Hindlimb muscle (tissue), 1 donor: Measurements from ENCODE around the gene RCAN3. TPM values are rescaled to one million over a fixed set of nuclear protein-coding genes. Genes with fewer than 3 reads are reported as not detected.
A peak's percentile ranks its signal among the peaks of the same experiment; 100 is the strongest.
"Not testable (repeated sequence)": the region's sequence is repeated elsewhere in the genome, so short reads cannot be mapped to it uniquely, and the experiment has no call there.

Experiments used
- DNase-seq: peaks from one replicate; pipeline ENCODE4 v3.0.0-alpha.2; 2013
- polyA plus RNA-seq: library from polyadenylated mRNA; unstranded; fragments of 120-200 nt; gene quantifications from one replicate; pipeline ENCODE4 v1.2.1, GENCODE V29; 2013; ENCODE audit not compliant: insufficient read length

RCAN3 gene
- 1.5 TPM for polyA plus RNA-seq

DNA sequence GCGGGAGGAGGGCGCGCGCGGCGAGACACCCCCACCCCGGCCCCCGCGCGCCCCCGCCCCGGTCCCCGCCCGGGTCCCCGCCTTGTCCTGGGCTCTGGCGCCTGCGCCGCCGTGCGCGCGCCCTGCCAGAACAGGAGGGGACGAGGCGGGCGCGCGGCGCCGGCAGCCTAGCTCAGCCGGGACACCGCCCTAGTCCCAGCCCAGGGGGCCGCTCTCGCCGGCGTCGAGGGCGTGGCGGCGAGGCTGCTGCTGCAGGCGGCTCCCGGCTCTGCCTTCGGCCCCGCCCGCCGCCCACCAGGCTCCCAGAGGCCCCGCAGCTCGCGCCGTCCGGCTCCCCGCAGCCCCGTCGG is at the start of gene RCAN3:
Gene RCAN3, plus strand, starts transcription at position 128 of the 350 bp plus-strand sequence. CDS start 11,537 bp downstream, outside the sequence.
- DNase-seq, result peak; percentile 75

- no peak for DNase-seq
These were observed 49.6 kb upstream of the RCAN3 start for GRCh38 chr1:24452922-24453485.

GRCh38 chr1:24454673-24455072 is 48.0 kb upstream of the RCAN3 start:
- no peak for DNase-seq

- no peak for DNase-seq
These were observed 47.4 kb upstream of the RCAN3 start for GRCh38 chr1:24455272-24455671.

GRCh38 chr1:24457866-24458265 is 44.8 kb upstream of the RCAN3 start:
- DNase-seq, result no peak

DNA sequence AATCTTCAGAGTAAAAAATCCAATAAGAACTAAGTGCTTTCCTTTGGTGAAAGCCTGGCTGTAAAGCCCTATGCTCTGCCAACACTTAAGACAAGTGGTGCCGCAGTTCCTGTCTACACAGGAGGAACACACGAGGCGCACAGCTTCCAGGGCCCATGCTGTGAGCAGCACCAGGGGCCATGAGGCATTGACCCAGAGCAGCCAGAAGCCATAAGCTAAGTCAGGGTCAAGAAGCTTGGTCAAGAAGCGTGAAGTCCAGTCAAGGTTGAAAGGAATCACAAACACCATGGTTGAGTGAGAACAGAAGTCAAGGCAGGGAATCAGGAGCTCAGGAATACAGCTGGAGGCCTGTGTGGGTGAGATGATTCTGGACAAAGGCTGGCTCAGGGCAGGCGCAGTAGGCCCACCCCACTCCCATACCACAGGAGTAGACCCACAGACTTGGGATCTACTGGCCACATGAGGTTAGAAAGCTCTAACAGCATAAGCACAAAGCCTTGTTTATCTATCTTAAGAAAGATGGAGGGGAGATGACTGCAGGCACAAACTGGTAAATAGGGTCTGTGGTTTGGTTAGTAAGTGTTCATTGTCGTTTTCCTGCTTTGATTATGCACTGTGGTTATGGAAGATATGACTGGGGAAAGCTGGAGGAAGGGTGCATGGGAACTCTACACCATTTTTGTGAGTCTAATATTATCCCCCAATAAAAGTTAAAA is 42.9 kb upstream of the RCAN3 start:
- no peak for DNase-seq

- not testable (repeated sequence) for DNase-seq
These were observed 40.5 kb upstream of the RCAN3 start for GRCh38 chr1:24462128-24462527.

GRCh38 chr1:24463776-24464735 is 38.6 kb upstream of the RCAN3 start:
- DNase-seq, result no peak

DNA sequence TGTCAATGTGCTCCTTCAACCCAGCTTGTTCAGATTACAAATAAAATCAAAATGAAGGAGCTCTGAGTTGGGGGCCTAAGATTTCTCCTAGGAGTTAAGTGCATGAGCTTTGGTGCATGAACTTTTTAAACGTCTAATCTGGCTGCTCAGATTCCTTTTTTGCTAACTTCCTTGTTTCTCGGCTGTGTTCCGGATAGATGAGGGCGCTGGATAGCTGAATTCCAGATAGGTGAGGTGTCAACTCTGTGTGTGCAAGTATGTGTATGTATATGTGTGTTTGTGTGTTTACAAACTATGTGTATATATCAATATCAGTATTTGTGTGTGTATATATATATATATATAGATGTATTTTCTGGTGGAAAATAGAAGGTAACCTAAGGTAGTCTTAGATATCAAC is 37.5 kb upstream of the RCAN3 start:
- DNase-seq, result no peak

DNA sequence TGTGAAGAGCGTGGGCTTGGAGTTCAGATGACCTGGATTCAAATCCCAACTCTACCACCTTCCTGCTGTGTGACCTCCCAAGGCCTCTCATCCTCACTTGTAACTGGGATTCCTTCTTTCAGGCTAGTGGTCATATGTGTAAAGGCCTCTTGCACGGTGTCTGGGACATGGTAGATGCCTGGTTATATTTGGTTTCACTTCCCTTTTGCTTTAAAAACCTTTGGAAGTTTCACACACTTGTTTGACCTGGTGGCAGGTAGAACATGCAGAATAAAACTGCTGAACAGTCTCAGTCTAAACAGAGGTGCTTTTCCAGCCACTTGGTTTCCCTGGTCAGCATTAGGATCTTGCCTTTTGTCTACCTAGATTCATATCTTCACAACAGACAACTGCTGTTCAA is 37.0 kb upstream of the RCAN3 start:
- DNase-seq, result no peak

DNA sequence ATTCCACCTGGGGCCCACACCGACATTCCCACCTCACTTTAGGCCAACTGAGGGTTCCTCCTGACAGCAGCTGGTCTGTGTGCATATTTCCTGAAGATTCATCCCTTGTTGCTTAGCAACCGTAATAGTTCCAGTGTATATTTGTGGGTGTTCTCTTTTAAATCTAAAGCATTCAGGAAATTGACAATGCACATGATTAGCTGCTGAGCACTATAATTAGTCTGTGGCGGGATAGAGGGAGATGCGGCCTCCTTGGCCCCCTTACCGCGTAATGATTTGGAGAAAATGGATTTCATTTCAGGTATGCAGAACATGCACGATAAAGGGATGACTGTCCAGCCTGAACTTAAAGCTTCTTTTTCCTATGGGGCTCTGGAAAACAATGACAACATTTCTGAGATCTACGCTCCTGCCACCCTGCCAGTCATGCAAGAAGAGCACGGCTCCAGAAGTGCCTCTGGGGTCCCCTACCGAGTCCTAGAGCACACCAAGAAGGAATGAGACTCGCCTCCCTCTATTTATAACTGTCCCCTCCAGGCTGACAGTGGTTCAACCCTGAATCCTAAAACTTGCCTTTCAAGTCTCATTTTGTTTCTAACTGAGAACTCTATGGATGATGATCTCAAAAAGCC is 33.8 kb upstream of the RCAN3 start:
- no peak for DNase-seq

DNA sequence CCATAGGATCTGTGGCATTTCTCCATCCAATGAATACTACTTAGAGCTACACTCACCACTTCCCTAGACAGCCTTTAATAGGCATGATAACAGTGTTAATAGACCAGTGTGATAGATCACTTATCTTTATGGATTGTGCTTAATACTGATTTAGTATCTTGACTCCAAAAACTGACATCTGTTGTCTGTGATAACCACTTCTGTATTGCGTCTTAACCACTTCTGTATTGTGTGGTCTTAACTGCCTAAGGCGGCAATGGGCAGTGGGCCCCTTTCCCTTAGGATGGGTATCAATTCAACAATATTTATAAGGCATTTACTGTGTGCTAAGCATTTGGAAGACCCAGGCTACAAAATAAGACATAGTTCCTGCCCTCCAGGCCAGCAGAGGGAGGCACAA is 32.0 kb upstream of the RCAN3 start:
- DNase-seq, result no peak

DNA sequence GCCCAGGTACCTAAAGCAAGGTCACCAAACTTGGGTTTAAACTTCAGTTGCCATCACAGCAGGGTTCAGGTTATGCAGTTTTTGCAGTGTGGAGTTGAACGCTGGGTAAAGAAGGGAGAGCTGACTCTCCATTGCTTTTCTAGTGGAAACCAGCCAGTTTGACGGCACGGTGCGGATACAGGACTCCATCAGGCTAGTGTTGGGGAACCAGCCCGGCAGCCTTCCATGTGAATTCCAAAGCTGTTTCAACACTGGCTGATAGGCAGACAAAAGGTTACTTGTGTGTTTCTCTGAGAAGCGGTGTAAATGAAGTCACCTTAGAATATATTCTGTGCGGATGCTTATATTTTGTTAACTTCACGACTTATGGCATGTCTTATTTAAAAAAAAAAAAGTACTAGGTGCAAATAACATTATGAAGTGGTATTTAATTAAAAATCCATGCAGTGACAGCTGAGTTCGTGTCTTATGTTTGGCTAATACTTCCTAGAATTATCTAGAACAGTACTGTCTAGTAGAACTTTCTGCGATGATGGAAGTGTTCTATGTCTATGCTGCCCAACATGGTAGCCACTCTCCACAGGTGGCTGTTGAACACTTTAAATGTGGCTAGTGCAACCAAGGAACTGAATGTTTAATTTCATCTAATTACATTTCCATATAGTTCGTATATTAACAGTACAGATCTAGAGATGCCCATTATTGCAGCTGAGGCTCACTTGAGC is 29.9 kb upstream of the RCAN3 start:
- DNase-seq, result no peak

DNA sequence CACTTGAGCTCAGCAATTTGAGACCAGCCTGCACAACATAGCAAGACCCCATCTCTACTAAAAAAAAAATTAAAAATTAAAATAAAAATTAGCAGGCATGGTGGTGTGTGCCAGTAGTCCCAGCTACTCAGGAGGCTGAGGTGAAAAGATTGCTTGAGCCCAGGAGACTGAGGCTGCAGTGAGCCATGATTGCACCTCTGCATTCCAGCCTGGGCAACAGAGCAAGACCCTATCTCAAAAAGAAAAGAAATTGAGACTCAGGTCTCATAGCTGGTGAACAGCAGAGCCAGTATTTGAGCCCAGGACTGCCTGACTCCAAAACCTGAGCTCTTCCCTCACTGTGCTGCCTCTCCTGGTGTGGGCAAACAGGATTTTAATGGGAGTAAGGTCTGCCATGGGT is 28.4 kb upstream of the RCAN3 start:
- DNase-seq, result no peak

DNA sequence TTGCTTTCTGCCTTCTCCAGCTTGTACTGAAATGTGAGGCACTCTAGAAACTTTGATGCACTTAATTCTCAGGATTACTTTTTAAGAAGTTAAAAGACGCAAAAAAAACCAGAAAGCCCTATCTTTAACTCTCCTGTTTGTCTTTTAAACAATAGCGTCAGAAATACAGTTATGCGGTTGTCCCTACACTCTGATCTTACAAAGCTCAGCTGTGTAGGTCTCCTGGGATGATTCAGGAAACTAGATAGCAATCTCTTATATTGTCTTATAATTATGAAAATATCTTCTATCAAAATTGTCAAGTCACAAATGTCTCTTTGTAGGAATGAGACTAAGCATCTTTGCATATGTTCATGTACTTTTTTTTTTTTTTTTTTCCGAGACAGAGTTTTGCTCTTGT is 26.9 kb upstream of the RCAN3 start:
- DNase-seq, result no peak

DNA sequence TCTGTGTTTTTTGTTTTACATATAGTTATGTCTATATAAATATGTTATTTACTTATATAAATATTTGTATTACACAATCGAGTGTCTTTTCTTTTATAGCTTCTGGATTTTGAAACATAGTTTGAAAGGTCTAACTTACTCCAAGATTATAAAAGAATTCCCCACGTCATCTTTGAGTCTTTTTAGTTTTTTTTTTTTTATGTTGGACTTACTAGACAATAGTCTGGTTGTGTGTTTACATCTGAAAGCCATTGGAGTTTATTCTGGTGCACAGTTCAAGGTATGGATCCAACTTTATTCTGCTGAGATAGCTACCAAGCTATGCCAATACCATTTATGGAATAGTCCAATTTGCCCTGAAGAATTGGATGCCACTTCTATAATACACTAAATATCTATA is 26.1 kb upstream of the RCAN3 start:
- DNase-seq, result no peak

DNA sequence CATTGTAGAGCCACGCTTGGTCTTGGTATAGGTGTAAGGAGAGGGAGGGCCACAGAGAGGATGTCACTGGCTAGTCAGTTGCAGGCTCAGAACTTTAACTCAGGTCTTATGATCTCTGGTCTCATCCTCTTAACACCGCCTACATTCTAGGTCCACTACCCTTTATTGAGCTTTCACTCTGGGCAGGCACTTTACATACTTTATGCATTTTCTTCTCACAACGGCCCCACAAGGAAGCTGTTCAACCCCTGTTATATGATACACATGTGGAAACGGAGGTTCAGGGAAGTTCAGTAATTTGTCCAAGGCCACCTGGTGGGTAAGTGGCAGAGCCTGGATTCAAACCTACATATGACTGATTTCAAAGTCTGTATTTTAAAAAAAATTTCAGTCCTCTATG is 25.3 kb upstream of the RCAN3 start:
- DNase-seq, result no peak

GRCh38 chr1:24481101-24481500 is 21.5 kb upstream of the RCAN3 start:
- DNase-seq, result no peak

GRCh38 chr1:24481843-24482610 is 20.6 kb upstream of the RCAN3 start:
- DNase-seq, result no peak

DNA sequence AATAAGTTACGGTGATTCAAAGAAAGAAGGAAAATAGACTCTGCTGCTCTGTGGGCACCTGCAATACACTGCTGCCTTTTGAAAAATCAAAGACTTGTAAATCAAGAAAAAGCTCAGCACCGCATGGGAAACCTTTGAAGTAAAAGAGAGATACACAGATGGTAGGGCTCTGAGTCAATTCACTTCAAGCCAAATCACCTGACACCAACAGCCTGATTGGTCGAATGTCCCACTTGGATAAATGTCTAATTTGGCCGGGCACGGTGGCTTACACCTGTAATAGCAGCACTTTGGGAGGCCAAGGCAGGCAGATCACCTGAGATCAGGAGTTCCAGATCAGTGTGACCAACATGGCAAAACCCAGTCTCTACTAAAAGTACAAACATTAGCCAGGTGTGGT is 19.2 kb upstream of the RCAN3 start:
- no peak for DNase-seq

DNA sequence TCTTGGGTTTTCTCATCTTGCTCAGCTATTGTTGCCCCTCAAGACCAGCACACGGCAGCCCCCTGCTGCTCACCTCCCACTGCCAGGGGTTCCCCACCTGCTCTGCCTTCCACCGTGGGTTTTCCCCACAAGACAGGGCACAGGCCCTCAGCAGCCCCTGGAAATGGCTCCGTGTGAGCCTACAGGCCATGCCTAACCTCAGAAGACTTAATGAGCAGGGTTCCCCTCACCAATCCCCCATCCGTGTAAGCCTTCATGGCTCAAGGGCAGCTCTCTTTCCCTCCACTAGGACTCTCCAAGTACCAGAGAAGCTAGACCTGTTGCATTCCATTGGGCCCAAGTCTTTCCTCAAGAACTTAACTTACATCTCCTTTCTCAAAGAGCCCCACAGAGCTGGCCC is 18.4 kb upstream of the RCAN3 start:
- DNase-seq, result no peak
